Activated CD4-positive, alpha-beta T cell treated with anti-CD3 and anti-CD28 coated beads, Interleukin-2, Interleukin-6, amounts not matched to agents 100 ng/mL and 50 ng/mL, durations not matched to agents 16 hours and 8 hours (primary cell): ENCODE data around the gene TMTC2.
"Not testable (repeated sequence)": the region's sequence is repeated elsewhere in the genome, so short reads cannot be mapped to it uniquely, and the experiment has no call there.

Source experiments
- DNase-seq: peaks from one replicate; pipeline ENCODE4 v3.0.0-alpha.2; 2020

Gene TMTC2

GRCh38 chr12:82728710-82729109, 42.0 kb downstream of the TMTC2 start:
- no peak for DNase-seq

- no peak for DNase-seq
These were observed 44.3 kb downstream of the TMTC2 start for GRCh38 chr12:82730953-82731459.

GRCh38 chr12:82740129-82741000, 53.7 kb downstream of the TMTC2 start:
- DNase-seq: no peak

- DNase-seq: no peak
These were observed 58.5 kb downstream of the TMTC2 start for GRCh38 chr12:82745063-82745674.

GRCh38 chr12:82745807-82746206, 59.1 kb downstream of the TMTC2 start:
- no peak for DNase-seq

GRCh38 chr12:82746668-82747067, 60.0 kb downstream of the TMTC2 start:
- no peak for DNase-seq

GRCh38 chr12:82749015-82749414, 62.3 kb downstream of the TMTC2 start:
- no peak for DNase-seq

- DNase-seq: no peak
These were observed 68.2 kb downstream of the TMTC2 start for GRCh38 chr12:82754856-82755255.

GRCh38 chr12:82756303-82756702, 69.6 kb downstream of the TMTC2 start:
- no peak for DNase-seq

- no peak for DNase-seq
These were observed 70.4 kb downstream of the TMTC2 start for GRCh38 chr12:82757059-82757458.

- no peak for DNase-seq
These were observed 71.0 kb downstream of the TMTC2 start for GRCh38 chr12:82757656-82758055.

GRCh38 chr12:82758749-82759330, 72.1 kb downstream of the TMTC2 start:
- DNase-seq: no peak

GRCh38 chr12:82760423-82760822, 73.7 kb downstream of the TMTC2 start:
- no peak for DNase-seq

GRCh38 chr12:82765206-82765605, 78.5 kb downstream of the TMTC2 start:
- DNase-seq: not testable (repeated sequence)

- no peak for DNase-seq
These were observed 79.4 kb downstream of the TMTC2 start for GRCh38 chr12:82765971-82766705.

- DNase-seq: no peak
These were observed 88.0 kb downstream of the TMTC2 start for GRCh38 chr12:82774666-82775065.

GRCh38 chr12:82780517-82780916, 93.8 kb downstream of the TMTC2 start:
- no peak for DNase-seq

- DNase-seq: no peak
These were observed 94.7 kb downstream of the TMTC2 start for GRCh38 chr12:82781309-82781997.

GRCh38 chr12:82783435-82783834, 96.7 kb downstream of the TMTC2 start:
- DNase-seq: no peak

- no peak for DNase-seq
These were observed 100.3 kb downstream of the TMTC2 start for GRCh38 chr12:82787016-82787415.

- DNase-seq: no peak
These were observed 101.9 kb downstream of the TMTC2 start for GRCh38 chr12:82788594-82788993.

GRCh38 chr12:82789674-82790073, 103.0 kb downstream of the TMTC2 start:
- DNase-seq: no peak
